Stimulated activated CD8-positive, alpha-beta memory T cell treated with anti-CD3 and anti-CD28 coated beads, Interleukin-4, amount 100 ng/mL, for 48 hours (primary cell): ENCODE data around the gene PDS5B.
"Not testable (repeated sequence)": the region's sequence is repeated elsewhere in the genome, so short reads cannot be mapped to it uniquely, and the experiment has no call there.

ENCODE experiments used
- DNase-seq: peaks from one replicate; pipeline ENCODE4 v3.0.0-alpha.2; 2020

Gene PDS5B

GRCh38 chr13:32821149-32821688, 235.0 kb downstream of the PDS5B start:
- DNase-seq, result no peak

- DNase-seq, result no peak
These were observed 236.5 kb downstream of the PDS5B start for GRCh38 chr13:32822771-32823170.

DNA sequence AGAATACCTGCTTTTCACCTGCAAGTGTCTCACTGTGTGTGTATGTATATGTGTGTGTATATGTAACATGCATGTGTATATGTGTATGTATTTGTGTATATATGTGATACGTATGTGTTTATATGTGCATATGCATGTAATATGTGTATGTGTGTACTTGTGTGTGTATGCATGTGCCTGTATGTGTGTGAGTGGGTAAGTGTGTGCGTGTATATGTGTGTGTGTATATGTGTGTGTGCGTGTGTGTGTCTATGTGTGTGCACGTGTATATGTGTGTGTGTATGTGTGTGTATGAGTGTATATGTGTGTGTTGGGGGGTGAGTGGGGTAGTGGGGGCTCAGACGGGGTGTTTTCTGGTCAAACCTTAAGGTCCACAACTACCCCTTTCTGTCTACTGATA, 237.3 kb downstream of the PDS5B start:
- DNase-seq, result no peak

GRCh38 chr13:32824061-32824460, 237.8 kb downstream of the PDS5B start:
- DNase-seq, result no peak

- DNase-seq, result no peak
These were observed 238.4 kb downstream of the PDS5B start for GRCh38 chr13:32824675-32825074.

GRCh38 chr13:32825481-32825880, 239.2 kb downstream of the PDS5B start:
- DNase-seq, result no peak

DNA sequence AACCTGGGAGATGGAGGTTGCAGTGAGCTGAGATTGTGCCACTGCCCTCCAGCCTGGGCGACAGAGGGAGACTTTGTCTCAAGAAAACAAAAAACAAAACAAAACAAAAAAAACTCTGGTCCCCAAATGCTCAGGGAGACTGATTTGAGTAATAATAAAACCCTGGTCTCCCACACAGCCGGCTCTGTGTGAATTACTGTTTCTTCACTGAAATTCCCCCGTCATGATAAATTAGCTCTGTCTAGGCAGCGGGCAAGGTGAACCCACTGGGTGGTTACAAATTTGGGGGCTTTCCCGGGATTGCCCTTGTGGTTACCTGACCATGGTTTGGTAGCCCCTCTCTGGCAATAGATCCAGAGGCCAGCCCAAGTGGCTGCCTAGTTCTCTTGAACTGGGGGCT, 240.1 kb downstream of the PDS5B start:
- not testable (repeated sequence) for DNase-seq
